GM21786 (cell line): ENCODE measurements around the gene TMEM175.

Source experiments
- ATAC-seq: cut with Tn5 transposase; IDR thresholded peaks from one replicate; pipeline ENCODE4 v1.9.1; 2021; ENCODE audit not compliant: unreplicated experiment

The TMEM175 gene

DNA sequence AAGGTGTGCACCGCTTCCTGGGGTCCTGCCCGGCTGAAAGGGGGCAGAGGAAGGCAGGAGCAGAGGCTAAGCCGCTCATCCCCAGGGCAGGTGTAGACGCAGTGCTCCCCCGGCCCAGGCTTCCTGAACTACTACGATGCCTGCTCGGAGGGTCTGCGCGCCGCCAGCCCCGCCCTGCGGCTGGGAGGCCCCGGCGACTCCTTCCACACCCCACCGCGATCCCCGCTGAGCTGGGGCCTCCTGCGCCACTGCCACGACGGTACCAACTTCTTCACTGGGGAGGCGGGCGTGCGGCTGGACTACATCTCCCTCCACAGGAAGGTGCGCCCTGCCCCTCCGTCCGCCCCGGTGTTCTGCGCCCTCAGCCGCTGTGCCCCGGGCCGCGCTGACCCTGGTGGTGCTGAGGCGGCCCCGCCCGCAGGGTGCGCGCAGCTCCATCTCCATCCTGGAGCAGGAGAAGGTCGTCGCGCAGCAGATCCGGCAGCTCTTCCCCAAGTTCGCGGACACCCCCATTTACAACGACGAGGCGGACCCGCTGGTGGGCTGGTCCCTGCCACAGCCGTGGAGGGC, 69.4 kb downstream of the TMEM175 start:
- no peak for ATAC-seq

DNA sequence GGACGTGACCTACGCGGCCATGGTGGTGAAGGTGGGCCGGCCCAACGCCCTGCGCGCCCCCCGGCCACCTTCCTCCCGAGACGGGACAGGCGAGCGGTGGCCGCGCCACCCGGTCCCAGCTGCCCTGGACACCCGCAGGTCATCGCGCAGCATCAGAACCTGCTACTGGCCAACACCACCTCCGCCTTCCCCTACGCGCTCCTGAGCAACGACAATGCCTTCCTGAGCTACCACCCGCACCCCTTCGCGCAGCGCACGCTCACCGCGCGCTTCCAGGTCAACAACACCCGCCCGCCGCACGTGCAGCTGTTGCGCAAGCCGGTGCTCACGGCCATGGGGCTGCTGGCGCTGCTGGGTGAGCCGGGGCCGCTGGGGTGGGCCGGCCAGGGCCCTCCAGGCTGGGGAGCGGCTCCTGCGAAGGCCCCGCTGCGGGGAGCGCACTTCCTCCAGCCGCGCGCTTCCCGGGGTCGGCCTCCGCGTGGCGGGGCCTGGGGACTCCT, 69.9 kb downstream of the TMEM175 start:
- no peak for ATAC-seq

DNA sequence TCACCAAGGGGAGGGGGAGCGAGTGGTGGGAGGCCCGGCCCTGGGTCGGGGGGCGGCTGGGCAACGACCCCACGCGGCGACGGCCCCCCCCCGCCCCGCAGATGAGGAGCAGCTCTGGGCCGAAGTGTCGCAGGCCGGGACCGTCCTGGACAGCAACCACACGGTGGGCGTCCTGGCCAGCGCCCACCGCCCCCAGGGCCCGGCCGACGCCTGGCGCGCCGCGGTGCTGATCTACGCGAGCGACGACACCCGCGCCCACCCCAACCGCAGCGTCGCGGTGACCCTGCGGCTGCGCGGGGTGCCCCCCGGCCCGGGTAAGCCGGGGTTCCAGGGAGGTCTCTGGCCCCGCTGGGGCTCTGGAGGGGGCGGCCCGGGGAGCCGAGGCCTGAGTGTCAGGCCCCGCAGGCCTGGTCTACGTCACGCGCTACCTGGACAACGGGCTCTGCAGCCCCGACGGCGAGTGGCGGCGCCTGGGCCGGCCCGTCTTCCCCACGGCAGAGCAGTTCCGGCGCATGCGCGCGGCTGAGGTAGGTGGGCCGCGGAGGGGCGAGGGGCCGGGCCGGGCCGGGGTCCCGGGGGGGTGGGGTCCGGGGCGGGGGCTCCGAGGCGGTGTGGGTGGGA, 70.5 kb downstream of the TMEM175 start:
- no peak for ATAC-seq

DNA sequence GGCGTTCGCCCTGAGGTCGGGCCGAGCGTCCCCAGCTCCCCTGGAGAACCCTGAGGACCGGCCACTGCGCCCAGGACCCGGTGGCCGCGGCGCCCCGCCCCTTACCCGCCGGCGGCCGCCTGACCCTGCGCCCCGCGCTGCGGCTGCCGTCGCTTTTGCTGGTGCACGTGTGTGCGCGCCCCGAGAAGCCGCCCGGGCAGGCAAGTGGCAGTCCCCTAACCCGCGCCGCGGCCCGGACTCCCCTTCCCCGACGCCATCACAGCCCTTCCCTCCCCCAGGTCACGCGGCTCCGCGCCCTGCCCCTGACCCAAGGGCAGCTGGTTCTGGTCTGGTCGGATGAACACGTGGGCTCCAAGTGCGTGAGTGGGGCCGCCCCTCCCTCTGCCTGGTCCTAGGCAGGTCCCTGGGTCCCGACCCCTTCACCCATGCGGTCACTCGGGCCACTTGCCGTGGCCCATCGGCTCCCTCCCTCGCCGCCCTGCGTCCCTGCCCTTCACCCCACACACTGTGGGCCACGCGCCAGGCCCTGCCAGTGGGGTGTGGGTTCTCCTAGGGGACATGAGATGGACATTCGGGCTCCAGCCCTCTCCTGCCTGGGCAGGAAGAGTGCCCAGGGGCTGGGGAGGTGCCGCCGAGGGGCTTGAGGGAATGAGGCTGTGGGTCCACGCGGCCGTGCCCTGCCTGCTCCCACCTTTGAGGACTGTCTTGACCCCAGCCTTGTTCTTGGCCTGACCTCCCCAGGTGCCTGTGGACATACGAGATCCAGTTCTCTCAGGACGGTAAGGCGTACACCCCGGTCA, 71.2 kb downstream of the TMEM175 start:
- no peak for ATAC-seq

DNA sequence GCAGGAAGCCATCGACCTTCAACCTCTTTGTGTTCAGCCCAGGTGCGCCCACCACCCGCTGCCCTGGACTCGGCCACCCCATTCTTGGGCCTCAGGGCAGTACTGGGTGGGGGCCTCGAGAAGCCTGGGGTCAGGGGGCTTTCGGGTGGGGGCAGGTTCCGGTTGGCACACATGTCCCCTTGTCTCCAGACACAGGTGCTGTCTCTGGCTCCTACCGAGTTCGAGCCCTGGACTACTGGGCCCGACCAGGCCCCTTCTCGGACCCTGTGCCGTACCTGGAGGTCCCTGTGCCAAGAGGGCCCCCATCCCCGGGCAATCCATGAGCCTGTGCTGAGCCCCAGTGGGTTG, 71.8 kb downstream of the TMEM175 start:
- ATAC-seq, result no peak

DNA sequence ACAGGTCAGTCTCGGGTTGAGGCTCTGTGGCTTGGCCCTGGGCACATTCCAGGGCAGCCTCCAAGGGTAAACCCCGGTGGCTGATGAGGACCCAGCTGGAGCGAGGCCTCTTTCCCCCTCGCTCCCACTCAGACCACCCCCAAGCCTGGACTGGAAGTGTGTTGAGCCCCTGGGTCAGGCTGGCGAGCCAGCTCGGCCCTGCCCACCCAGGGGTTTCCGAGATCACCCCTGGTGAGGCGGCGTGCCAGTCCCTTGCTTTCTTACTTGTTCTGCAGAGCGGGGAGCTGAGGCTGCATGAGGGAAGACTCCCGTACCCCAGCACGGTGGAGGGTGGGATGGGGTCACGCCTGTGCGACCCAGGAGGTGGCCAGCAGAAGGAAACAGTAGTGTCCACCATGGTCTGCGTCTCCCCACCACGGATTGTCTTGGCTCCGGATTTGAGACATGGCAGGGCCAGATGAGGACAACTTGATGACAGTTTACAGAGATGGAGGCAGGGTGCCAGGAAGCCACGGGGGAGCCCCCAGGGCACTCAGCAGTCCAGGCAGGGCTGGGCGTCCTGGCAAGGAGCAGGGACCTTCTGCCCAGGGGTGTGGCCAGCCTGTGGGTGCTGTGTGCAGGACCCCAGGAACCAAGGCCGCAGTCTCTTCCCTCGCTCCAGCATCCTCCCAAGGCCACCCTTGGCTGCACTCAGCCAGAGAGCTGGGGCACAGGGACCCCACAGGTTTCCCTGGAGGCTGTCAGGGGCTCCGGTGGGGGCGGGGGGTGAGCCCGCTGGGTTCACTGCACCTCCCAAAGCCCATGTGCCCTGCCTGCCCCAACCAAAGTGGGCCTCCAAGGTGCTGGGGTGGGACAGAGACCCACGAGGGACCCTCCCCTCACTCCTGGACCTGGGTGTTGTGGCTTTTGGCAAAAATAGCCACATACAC, 72.6 kb downstream of the TMEM175 start:
- no peak for ATAC-seq

DNA sequence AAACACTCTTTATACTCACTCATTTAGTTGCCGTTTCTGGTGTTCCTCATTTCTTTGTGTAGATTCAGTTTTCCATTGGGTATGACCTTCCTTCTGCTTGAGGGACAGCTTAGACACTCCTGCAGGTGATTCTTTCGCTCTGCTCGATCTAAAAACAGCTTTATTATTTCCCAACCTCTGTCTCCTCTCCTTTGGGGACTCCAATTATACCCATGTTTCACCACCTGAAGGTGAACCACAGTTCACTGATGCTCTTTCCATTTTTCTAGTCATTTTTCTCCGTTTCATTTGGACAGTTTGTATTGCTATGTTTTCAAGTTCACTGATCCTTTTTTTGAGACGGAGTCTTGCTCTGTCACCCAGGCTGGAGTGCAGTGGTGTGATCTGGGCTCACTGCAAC, 74.6 kb downstream of the TMEM175 start:
- ATAC-seq, result no peak
